NCI-H526 treated with DMSO at 0.1 percent for 48 hours (cell line): ENCODE measurements around the gene EGFR.

Experiments used
- DNase-seq: peaks from one replicate; lab custom pipeline; 2025; lab: John Stamatoyannopoulos, UW

The EGFR gene

GRCh38 chr7:55081472-55082227 is 62.8 kb downstream of the EGFR start:
- DNase-seq, result no peak

GRCh38 chr7:55082228-55082603 is 63.4 kb downstream of the EGFR start:
- DNase-seq, result no peak

DNA sequence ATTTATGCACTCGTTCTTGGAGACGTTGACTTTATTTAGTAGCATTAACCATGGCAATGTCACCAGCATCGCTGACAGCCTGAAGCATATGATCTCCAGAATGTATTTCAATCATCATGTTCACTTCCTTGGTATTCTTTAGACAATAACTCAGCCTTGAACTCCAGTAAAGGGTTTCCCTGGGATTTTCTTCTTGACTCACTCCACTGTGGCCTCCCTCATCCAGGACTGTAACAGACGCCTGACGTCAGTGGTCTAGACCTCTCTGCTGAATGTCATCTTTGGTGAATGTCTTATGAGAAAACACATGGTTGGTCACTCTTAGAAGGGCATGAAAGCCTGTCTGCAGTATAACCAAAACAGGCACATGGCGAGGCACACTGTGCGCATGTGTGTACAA is 64.4 kb downstream of the EGFR start:
- no peak for DNase-seq

GRCh38 chr7:55084307-55084706 is 65.5 kb downstream of the EGFR start:
- no peak for DNase-seq

- DNase-seq, result no peak
These were observed 66.9 kb downstream of the EGFR start for GRCh38 chr7:55085511-55086412.

DNA sequence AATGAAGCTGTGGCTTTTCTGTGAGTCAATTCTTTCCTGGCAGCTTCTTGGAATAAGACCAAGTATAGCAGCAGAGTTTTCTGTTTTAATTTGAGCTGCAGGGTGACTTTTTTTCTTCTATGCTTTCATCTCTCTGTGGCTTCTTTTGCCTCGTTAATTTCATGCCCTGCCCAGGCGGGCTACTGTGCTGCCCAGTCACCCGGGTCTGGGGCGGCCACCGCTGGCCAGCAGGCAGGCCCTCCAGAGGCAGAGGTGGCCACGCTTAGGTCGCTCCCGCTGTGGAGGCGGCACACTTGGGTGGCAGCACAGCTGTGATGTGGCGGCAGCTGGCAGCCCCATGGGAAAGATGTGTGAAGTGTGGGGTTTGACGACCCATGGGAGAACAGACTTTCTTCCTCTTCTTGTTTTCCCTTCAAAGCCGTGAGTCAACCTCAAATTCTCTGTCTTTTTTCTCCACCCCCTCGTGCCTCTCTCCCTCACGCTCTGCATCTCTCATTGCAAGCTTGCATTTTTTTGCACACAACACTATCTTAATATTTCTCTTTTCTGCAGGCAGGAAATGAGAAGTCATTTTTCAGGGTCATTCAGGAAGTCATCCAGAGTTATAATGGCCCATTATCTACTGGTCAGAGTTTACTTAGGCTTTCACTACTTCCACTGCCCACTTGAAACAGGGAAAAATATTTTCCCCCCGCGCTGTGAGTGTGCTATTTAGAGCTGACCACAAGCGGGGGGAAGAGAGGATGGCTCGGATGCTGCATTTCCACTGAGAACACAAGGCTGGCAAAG is 67.8 kb downstream of the EGFR start:
- no peak for DNase-seq

GRCh38 chr7:55087521-55087961 is 68.7 kb downstream of the EGFR start:
- no peak for DNase-seq

- no peak for DNase-seq
These were observed 69.3 kb downstream of the EGFR start for GRCh38 chr7:55088107-55088506.

- DNase-seq, result no peak
These were observed 69.8 kb downstream of the EGFR start for GRCh38 chr7:55088620-55089019.

- no peak for DNase-seq
These were observed 73.6 kb downstream of the EGFR start for GRCh38 chr7:55092186-55092974.

DNA sequence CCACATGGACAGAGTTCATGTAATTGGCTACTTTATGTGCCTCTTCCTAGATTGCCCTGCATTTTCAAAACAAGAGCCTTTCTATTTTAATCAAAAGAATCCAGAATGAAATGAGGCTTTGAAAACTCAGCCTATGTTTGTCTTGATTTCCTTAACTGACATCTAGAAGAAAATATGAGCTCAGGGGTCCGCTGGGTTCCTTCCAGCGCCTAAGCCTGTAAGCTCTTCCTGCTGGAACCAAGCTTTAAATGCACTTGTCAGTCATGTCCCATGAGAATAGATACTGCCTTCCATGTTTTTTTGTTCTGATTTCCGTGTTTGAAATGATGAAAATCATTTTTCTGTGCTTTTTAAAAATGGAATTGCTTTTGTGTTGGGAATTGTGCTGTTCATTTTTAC is 74.2 kb downstream of the EGFR start:
- no peak for DNase-seq

DNA sequence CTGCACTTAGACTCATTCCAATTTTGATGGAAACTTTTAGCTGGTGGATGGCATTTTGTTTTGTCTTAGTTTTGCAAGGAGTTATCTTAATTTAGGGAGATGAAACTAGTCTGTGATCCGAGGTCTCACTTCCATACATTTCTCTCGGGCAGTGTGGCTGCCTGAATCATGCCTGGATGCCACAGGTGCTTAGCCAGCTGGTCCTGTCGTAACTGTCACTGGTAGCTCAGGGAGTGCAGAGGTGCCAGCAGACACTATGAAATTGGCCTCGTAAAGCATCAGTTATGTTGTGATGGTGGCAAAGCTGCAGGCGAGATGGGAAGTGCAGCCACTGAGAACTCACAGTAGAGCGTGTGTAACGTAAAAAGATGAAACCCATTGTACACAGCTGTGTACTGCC is 74.9 kb downstream of the EGFR start:
- no peak for DNase-seq

DNA sequence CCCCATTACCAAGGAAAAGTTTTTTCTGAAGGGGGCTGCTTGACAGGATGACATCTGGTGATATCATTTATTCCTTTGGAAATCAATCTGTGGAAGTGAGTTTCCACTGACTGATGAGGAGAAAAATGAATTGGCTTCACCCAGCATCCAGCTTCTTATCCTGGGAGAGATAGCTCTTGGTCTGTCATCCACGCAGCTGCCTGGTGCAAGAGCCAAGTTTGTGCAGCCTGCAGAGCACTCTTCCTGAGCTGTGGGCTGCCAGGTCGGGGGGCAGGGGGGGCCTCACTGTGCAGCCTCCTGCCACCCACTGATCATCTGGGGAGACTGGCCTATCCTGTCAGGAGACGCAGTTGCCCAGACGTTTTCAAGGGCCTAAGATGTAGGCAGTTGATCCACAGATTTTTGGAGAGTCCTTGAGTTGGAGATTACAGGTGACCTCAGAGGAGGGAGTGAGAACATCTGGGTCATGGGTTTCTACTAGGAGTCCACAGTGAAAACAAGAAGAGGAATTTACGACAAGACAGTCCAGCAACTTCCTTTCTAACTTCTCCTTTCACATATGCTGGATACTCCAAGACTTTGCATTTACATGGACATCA is 75.4 kb downstream of the EGFR start:
- no peak for DNase-seq

DNA sequence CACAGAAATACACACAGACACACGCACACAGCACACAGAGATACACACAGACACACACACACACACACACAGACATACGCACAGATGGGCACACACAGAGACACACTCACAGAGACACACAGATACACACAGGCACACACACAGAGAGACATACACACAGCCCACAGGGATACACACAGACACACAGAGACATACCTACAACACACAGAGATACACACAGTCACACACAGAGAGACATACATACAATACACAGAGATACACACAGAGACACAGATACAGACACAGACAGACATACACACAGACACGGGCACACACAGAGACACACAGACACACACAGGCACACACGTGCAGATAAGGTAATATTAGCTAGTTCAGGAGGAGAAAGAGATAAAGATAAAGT is 76.9 kb downstream of the EGFR start:
- DNase-seq, result no peak

DNA sequence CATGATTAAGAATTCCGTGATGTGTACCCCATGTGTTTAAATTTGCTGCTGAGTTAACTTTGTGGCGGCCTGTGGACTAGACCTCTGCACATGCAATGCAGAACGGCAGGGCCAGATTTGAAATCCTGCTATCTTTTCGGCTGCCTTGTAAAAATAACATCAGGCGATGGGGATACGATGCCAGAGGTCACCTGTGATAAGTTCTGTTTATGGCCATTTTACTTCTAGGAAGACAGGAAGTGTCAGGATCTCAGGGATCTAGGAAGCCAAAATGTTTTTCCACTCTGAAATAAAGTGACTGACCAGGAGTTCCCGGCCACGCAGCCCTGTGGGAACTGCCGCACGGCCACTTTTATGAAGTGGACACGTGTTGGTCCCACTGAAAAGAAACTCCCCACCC is 77.5 kb downstream of the EGFR start:
- DNase-seq, result no peak

GRCh38 chr7:55097100-55097499 is 78.3 kb downstream of the EGFR start:
- no peak for DNase-seq

GRCh38 chr7:55099066-55099820 is 80.4 kb downstream of the EGFR start:
- no peak for DNase-seq

DNA sequence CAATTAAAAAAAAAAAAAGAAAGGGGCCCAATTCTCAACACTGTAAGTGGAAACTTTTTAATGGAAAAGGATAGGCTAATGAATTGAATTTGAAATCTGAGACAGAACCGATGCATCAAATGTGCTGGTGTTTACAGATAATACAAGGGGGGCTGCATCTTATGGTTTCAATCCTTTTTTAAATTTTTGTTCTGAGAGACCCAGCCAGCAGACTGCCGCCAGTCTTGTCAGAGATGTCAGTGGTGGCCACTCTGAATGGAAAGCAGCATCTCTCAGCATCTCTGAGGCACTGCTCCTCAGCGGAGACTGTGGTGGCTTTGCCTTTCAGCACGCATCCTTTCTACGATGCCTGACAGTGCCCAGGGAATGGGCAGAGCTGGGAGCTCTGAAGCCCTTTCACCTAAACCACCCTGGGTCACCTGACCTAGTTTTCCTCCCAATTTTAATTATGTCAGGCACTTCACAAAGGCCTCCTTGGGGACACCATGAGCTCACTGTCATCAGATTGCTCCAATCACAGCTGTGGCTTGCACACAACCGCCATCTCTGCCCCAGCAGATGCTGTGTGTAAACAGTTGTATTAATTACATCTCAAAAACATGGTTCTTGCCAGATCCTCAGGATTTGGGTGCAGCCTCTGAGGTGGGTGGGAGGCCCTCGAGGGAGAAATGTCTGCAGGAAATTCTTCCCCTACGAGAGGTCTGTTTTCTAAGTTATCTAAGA is 81.2 kb downstream of the EGFR start:
- no peak for DNase-seq

DNA sequence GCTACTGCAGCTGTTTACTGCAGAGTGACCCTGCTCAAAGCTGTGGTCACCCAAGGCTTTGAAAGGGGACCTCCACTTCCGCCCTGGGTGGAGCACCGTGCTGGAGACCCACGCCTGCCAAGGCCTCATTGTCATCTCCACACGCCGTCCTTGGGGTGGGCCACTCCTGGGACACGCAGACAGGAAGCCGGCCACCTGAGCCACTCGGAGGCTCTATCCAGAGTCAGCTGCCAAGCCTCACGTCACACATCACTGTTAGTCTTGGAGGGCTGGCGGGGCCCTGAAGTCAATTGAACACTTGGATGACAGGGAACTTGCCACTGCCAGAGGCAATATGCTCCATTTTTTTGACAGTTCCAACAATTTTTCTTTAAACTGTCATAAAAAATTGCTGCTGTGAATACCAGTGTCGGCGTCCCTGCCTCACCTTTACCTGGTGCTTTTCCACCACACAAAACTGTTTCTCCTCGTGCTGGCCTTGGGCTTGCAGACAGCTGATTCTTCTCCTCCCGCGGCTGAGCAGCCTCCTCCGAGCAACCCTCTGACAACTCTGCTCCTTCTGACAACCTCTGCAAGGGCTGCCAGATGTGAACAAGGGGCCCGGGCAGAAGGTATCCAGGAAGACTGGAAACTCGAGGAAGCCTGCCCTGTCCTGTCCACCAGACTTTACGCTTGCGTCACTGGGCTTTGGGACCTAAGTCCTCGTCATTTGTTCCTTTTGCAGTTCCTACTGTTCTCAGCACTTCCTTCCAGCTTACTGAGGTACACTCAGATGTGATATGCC is 81.9 kb downstream of the EGFR start:
- DNase-seq, result no peak
